ENCODE results near the gene CHST11. TPM values are rescaled to one million over a fixed set of nuclear protein-coding genes. Genes with fewer than 3 reads are reported as not detected.
"Not testable (repeated sequence)": the region's sequence is repeated elsewhere in the genome, so short reads cannot be mapped to it uniquely, and the experiment has no call there.

CHST11 gene
- total and polyA plus RNA-seq, 7 donors: 0.60 to 22.8 (median 10.0) TPM

DNA sequence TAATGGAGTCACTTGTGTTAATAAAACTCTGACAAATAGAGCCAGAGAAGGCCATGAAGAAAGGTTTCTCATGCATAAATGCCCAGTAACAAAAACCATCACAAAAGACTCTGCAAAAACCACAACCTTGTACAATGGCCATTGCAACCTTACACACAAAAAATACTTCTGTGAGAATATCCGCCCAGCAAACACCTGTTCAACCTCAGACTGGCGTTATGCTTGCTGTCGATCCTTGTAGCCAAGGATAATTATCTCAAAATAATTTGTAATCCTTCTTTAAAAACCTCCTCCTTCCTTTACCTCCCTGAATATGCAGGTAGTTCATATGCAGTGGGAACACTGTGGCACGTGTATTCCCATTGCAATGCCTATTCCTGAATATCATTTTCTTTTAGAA, 344.3 kb downstream of the CHST11 start:
- WGBS, 2 donors: 82 to 91% methylated on average over 4 of the region's 4 CpGs
- Histone ChIP-seq H3K4me1 (peaks cover 0 to under 1% (median 0%) of the 10 kb centered on the region in 4 donors), H3K27ac (no peak overlapping the region), H3K36me3 (no peaks in the 10 kb centered on the region), H3K27me3 (no peaks in the 10 kb centered on the region), H3K4me3 (no peak overlapping the region), H3K9me3 (no peaks in the 10 kb centered on the region)
- TF ChIP-seq, protein P1, sequence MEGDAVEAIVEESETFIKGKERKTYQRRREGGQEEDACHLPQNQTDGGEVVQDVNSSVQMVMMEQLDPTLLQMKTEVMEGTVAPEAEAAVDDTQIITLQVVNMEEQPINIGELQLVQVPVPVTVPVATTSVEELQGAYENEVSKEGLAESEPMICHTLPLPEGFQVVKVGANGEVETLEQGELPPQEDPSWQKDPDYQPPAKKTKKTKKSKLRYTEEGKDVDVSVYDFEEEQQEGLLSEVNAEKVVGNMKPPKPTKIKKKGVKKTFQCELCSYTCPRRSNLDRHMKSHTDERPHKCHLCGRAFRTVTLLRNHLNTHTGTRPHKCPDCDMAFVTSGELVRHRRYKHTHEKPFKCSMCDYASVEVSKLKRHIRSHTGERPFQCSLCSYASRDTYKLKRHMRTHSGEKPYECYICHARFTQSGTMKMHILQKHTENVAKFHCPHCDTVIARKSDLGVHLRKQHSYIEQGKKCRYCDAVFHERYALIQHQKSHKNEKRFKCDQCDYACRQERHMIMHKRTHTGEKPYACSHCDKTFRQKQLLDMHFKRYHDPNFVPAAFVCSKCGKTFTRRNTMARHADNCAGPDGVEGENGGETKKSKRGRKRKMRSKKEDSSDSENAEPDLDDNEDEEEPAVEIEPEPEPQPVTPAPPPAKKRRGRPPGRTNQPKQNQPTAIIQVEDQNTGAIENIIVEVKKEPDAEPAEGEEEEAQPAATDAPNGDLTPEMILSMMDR (IDR thresholded peaks at IDR 0.05): no peak
- TF ChIP-seq EP300 (IDR thresholded peaks at IDR 0.05): no peak
- TF ChIP-seq POLR2A (IDR thresholded peaks at IDR 0.05): no peak
- no peak for TF ChIP-seq POLR2AphosphoS5 (IDR thresholded peaks at IDR 0.05)
- DNase-seq: no peak
- intact Hi-C loops (cut with DNase I): no loop called here

DNA sequence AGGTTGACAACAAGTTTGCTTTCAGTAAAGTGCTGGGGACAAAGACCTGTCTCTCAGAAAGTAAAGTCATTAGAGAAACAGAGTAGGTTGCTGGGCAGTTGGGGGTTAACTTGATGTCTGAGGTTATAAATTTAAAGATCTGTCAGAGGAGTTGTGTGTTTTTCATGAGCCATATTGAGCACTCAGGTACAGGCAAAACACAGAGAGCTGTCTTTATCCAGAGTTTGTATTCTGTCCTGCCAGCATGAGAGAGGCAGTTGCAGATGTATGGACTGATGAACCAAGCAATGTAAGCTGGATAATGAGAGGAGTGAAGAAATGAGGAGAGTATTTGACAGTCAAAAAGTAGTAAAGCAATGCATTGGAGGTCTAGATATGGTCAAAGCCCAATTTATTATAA, 344.7 kb downstream of the CHST11 start:
- Histone ChIP-seq H3K27ac (no peak overlapping the region), H3K4me3 (no peak overlapping the region), H3K36me3 (no peaks in the 10 kb centered on the region), H3K4me1 (no peaks in the 10 kb centered on the region), H3K9me3 (no peaks in the 10 kb centered on the region), H3K27me3 (no peaks in the 10 kb centered on the region)
- no peak for TF ChIP-seq POLR2AphosphoS5 (IDR thresholded peaks at IDR 0.05)
- TF ChIP-seq, protein P1 (IDR thresholded peaks at IDR 0.05): no peak
- no peak for TF ChIP-seq EP300 (IDR thresholded peaks at IDR 0.05)
- no peak for TF ChIP-seq POLR2A (IDR thresholded peaks at IDR 0.05)
- no peak for DNase-seq
- intact Hi-C loops (cut with DNase I): no loop called here

DNA sequence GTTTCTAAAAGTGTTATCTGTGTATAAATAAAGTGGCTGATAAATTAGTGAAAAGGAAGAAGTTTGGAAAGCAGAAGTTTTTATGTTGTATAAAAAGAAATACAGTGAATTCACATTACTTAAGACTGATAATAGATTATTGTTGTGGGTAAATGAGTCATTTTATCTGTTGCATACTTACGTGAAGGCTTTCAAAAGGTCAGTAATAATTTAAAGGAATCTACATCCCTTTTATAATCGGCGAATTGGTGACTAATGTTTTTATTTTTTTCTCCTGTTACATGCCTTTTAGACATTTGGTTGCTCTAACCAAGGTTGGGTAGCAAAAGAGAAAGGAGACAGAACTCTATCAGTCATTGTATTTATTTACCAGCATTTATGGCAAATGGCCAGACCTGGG, 345.5 kb downstream of the CHST11 start:
- TF ChIP-seq, protein P1 (IDR thresholded peaks at IDR 0.05): no peak
- TF ChIP-seq POLR2AphosphoS5 (IDR thresholded peaks at IDR 0.05): no peak
- TF ChIP-seq EP300 (IDR thresholded peaks at IDR 0.05): no peak
- no peak for TF ChIP-seq POLR2A (IDR thresholded peaks at IDR 0.05)
- intact Hi-C loops (cut with DNase I): no loop called here

DNA sequence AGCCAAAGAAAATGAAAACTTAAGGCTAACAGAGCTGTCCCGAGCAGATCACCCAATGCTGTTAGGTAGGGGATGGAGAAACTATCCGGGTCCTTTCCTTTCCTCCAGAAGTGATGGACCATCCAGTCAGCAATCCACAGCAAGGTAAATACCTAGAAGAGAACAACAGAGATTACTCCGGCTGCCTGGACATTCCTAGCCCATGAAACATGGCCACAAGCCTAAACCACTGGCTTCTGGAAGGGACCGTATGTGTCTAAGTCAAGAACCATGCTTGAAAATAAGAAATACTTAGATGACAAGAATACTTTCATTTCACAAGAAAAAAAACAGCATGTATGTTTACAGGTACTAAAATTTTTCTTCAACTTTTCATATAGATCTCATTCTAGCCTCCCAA, 348.4 kb downstream of the CHST11 start:
- TF ChIP-seq, protein P1 (IDR thresholded peaks at IDR 0.05): no peak
- TF ChIP-seq POLR2A (IDR thresholded peaks at IDR 0.05) (no peak), POLR2AphosphoS5 (IDR thresholded peaks at IDR 0.05) (no peak), EP300 (IDR thresholded peaks at IDR 0.05) (no peak)
- H3K4me3 ChIP-seq: no peak overlapping the region
- H3K36me3 ChIP-seq: no peaks in the 10 kb centered on the region
- H3K27me3 ChIP-seq: no peaks in the 10 kb centered on the region
- H3K4me1 ChIP-seq: no peaks in the 10 kb centered on the region
- no peak overlapping the region for H3K27ac ChIP-seq
- H3K9me3 ChIP-seq: no peaks in the 10 kb centered on the region
- DNase-seq: no peak
- intact Hi-C loops (cut with DNase I): no loop called here
- WGBS, 2 donors: 88 to 89% methylated on average over 4 of the region's 4 CpGs

More for the DNA sequence above, 345.5 kb downstream of the CHST11 start:
- no peak overlapping the region for H3K4me3 ChIP-seq
- DNase-seq: no peak
- no peak overlapping the region for H3K27ac ChIP-seq
- WGBS, 2 donors: 74 to 82% methylated on average over 3 of the region's 3 CpGs
- H3K9me3 ChIP-seq: no peaks in the 10 kb centered on the region
- no peaks in the 10 kb centered on the region for H3K4me1 ChIP-seq
- no peaks in the 10 kb centered on the region for H3K27me3 ChIP-seq
- H3K36me3 ChIP-seq: no peaks in the 10 kb centered on the region

DNA sequence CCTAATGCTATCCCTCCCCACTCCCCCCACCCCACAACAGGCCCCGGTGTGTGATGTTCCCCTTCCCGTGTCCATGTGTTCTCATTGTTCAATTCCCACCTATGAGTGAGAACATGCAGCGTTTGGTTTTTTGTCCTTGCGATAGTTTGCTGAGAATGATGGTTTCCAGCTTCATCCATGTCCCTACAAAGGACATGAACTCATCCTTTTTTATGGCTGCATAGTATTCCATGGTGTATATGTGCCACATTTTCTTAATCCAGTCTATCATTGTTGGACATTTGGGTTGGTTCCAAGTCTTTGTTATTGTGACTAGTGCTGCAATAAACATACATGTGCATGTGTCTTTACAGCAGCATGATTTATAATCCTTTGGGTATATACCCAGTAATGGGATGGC, 349.4 kb downstream of the CHST11 start:
- intact Hi-C loops (cut with DNase I): not testable (repeated sequence)

More for the DNA sequence above, 349.4 kb downstream of the CHST11 start:
- H3K36me3 ChIP-seq, H3K27ac ChIP-seq, H3K4me3 ChIP-seq, H3K9me3 ChIP-seq, H3K27me3 ChIP-seq, H3K4me1 ChIP-seq, DNase-seq: not testable (repeated sequence)
- 96 to 97% methylated on average over 4 of the region's 4 CpGs for WGBS, 2 donors

All from sigmoid colon (tissue), 7 donors.